Endodermal cell (in vitro differentiated cells): Measurements from ENCODE around the gene ELP1. TPM values are rescaled to one million over a fixed set of nuclear protein-coding genes. Genes with fewer than 3 reads are reported as not detected.
"Not testable (repeated sequence)": the region's sequence is repeated elsewhere in the genome, so short reads cannot be mapped to it uniquely, and the experiment has no call there.

Experiments used
- DNase-seq: peaks from one replicate; pipeline ENCODE4 v3.0.0-alpha.2; 2017
- H3K27ac ChIP-seq: 2 replicates; pipeline ENCODE4 v1.5.1; 2013; ENCODE audit warnings: mild to moderate bottlenecking, low read depth, low read length, moderate library complexity
- H3K27me3 ChIP-seq: 2 replicates; pipeline ENCODE4 v1.6.1; 2013; ENCODE audit warnings: mild to moderate bottlenecking, low read length, moderate library complexity; ENCODE audit not compliant: insufficient read depth, control insufficient read depth, poor library complexity, severe bottlenecking
- H3K36me3 ChIP-seq: 2 replicates; pipeline ENCODE4 v1.7.0; 2013; ENCODE audit warnings: mild to moderate bottlenecking, low read length, moderate library complexity; ENCODE audit not compliant: control insufficient read depth, insufficient read depth
- H3K4me1 ChIP-seq: one replicate; pipeline ENCODE4 v1.7.0; 2013; ENCODE audit warnings: low read length; ENCODE audit not compliant: control insufficient read depth, insufficient read depth
- H3K4me3 ChIP-seq: 2 replicates; pipeline ENCODE4 v1.5.1; 2013; ENCODE audit warnings: mild to moderate bottlenecking, low read length, moderate library complexity
- H3K9ac ChIP-seq: 2 replicates; pipeline ENCODE4 v1.6.1; 2013; ENCODE audit warnings: mild to moderate bottlenecking, low read length, moderate library complexity; ENCODE audit not compliant: poor library complexity, severe bottlenecking; ENCODE audit errors: extremely low read depth
- H3K9me3 ChIP-seq: 2 replicates; pipeline ENCODE4 v1.6.1; 2013; ENCODE audit warnings: mild to moderate bottlenecking, low read length, moderate library complexity; ENCODE audit not compliant: control insufficient read depth
- H3K27ac Mint-ChIP-seq: 2 replicates; pipeline ENCODE4 v1.8.0; 2020; ENCODE audit warnings: mixed read lengths
- H3K27me3 Mint-ChIP-seq: 2 replicates; pipeline ENCODE4 v1.8.0; 2021; ENCODE audit warnings: mild to moderate bottlenecking, mixed read lengths; ENCODE audit not compliant: insufficient read depth
- H3K36me3 Mint-ChIP-seq: 2 replicates; pipeline ENCODE4 v1.8.0; 2020; ENCODE audit warnings: low read depth, mixed read lengths
- H3K4me1 Mint-ChIP-seq: 2 replicates; pipeline ENCODE4 v1.8.0; 2020; ENCODE audit warnings: mixed read lengths
- H3K4me3 Mint-ChIP-seq: 2 replicates; pipeline ENCODE4 v1.8.0; 2020; ENCODE audit warnings: mild to moderate bottlenecking, moderate library complexity, mixed read lengths
- H3K9me3 Mint-ChIP-seq: 2 replicates; pipeline ENCODE4 v1.8.0; 2020; ENCODE audit warnings: mild to moderate bottlenecking, mixed read lengths
- CTCF ChIP-seq: fragments of 200-600 bp; sonication (generic); conservative IDR thresholded peaks from 2 replicates; pipeline ENCODE4 v1.5.0; 2021; ENCODE audit warnings: antibody characterized with exemption, mild to moderate bottlenecking
- WGBS, 2 experiments: methylation state at CpG; one replicate each; pipeline versions ENCODE4 v1.1.5 to v1.1.7; 2013; ENCODE audit warnings: missing lambda C conversion rate in 2 of 2, mixed read lengths in 1 of 2; ENCODE audit not compliant: insufficient coverage in 1 of 2, insufficient read length in 1 of 2; 5-methylcytosine and 5-hydroxymethylcytosine counted together
- total RNA-seq, 2 donors: library from RNA; stranded (reverse); fragmentation: NEBNext Ultra II Directional in 1 of 2; extraction: Animal tissue kit (Norgen Biotek cat#: 25700) in 1 of 2; gene quantifications; 2 replicates in 1 of 2; 3 replicates in 1 of 2; pipeline ENCODE4 v1.2.1, GENCODE V29; 2021

The ELP1 gene
- total RNA-seq, 2 donors from 2014 or later = 32.9 to 37.1 TPM

GRCh38 chr9:108972186-108972585 lies 38.3 kb upstream of the ELP1 start:
- Histone ChIP-seq H3K4me3 (no peak overlapping the region), H3K27ac (no peak overlapping the region), H3K4me1 (no peaks in the 10 kb centered on the region), H3K36me3 (peaks cover 56% of the 10 kb centered on the region), H3K27me3 (no peaks in the 10 kb centered on the region), H3K9ac (no peak overlapping the region), H3K9me3 (no peaks in the 10 kb centered on the region)
- no peak overlapping the region for H3K27ac Mint-ChIP-seq
- H3K4me3 Mint-ChIP-seq = no peak overlapping the region
- H3K36me3 Mint-ChIP-seq = peaks cover 52% of the 10 kb centered on the region
- H3K27me3 Mint-ChIP-seq = no peaks in the 10 kb centered on the region
- no peaks in the 10 kb centered on the region for H3K9me3 Mint-ChIP-seq
- TF ChIP-seq CTCF = no peak
- no peak for DNase-seq
- H3K4me1 Mint-ChIP-seq = no peaks in the 10 kb centered on the region
- 67 to 98% methylated on average over 1 to 3 of the region's 3 CpGs for WGBS, 2 experiments

GRCh38 chr9:108971392-108971791 lies 37.5 kb upstream of the ELP1 start:
- H3K27ac ChIP-seq, H3K9me3 Mint-ChIP-seq: not testable (repeated sequence)

GRCh38 chr9:108967916-108968315 lies 34.0 kb upstream of the ELP1 start:
- Histone ChIP-seq H3K36me3 (peaks cover 46% of the 10 kb centered on the region), H3K9ac (no peak overlapping the region), H3K4me3 (no peak overlapping the region), H3K27ac (no peak overlapping the region), H3K9me3 (no peaks in the 10 kb centered on the region), H3K27me3 (no peaks in the 10 kb centered on the region), H3K4me1 (peaks cover 4% of the 10 kb centered on the region)
- peaks cover 48% of the 10 kb centered on the region for H3K36me3 Mint-ChIP-seq
- no peaks in the 10 kb centered on the region for H3K27me3 Mint-ChIP-seq
- no peaks in the 10 kb centered on the region for H3K9me3 Mint-ChIP-seq
- no peak for TF ChIP-seq CTCF
- no peak overlapping the region for H3K27ac Mint-ChIP-seq
- no peak for DNase-seq
- H3K4me3 Mint-ChIP-seq = no peak overlapping the region
- peaks cover 9% of the 10 kb centered on the region for H3K4me1 Mint-ChIP-seq

More at GRCh38 chr9:108971392-108971791, 37.5 kb upstream of the ELP1 start:
- peaks cover 48% of the 10 kb centered on the region for H3K36me3 ChIP-seq
- not testable (repeated sequence) for H3K4me3 ChIP-seq, H3K27me3 ChIP-seq, H3K9me3 ChIP-seq, DNase-seq, H3K9ac ChIP-seq, H3K4me1 Mint-ChIP-seq, H3K4me1 ChIP-seq, H3K27ac Mint-ChIP-seq, H3K27me3 Mint-ChIP-seq, H3K4me3 Mint-ChIP-seq
- WGBS, 2 experiments = 97 to 100% methylated on average over 2 of the region's 2 CpGs
- peaks cover 52% of the 10 kb centered on the region for H3K36me3 Mint-ChIP-seq

GRCh38 chr9:108963459-108964143 lies 29.7 kb upstream of the ELP1 start:
- Mint-ChIP-seq H3K4me1 (peaks cover 9% of the 10 kb centered on the region), H3K27ac (no peak overlapping the region), H3K36me3 (peaks cover 28% of the 10 kb centered on the region), H3K4me3 (no peak overlapping the region), H3K27me3 (no peaks in the 10 kb centered on the region), H3K9me3 (no peaks in the 10 kb centered on the region)
- Histone ChIP-seq H3K9me3 (no peaks in the 10 kb centered on the region), H3K27me3 (no peaks in the 10 kb centered on the region), H3K4me3 (no peak overlapping the region), H3K27ac (no peak overlapping the region), H3K9ac (no peak overlapping the region), H3K36me3 (peaks cover 37% of the 10 kb centered on the region), H3K4me1 (peaks cover 4% of the 10 kb centered on the region)
- no peak for DNase-seq
- TF ChIP-seq CTCF = no peak
- 95 to 100% methylated on average over 4 of the region's 4 CpGs for WGBS, 2 experiments
